GM12878 (cell line): ENCODE results near the gene DISP2. TPM values are rescaled to one million over a fixed set of nuclear protein-coding genes. Genes with fewer than 3 reads are reported as not detected.

Source experiments
- ATAC-seq: fragments of 200-7000 bp; cut with Tn5 transposase; 3 replicates; pipeline ENCODE4 v1.9.1; 2020; ENCODE audit warnings: mild to moderate bottlenecking, moderate library complexity
- BruUV-seq: library from RNA; stranded (reverse); fragments of 400-500 nt; replicated peaks from 2 replicates; lab custom pipeline; 2021; lab: Mats Ljungman, UMichigan
- CTCF ChIA-PET: fragments of 300-600 bp; sonication (Branson Sonifier 250); formaldehyde crosslinking; extraction: SDS; loops from one replicate; lab custom pipeline; 2021; ENCODE audit warnings: inconsistent platforms; lab: Yijun Ruan, JAX
- POLR2A ChIA-PET: fragments of 350-600 bp; formaldehyde crosslinking; extraction: SDS; loops from one replicate; lab custom pipeline; 2021; ENCODE audit warnings: inconsistent platforms; lab: Charles Lee
- RAD21 ChIA-PET: fragments of 300-600 bp; sonication (Branson Sonifier 250); formaldehyde crosslinking; loops from one replicate; lab custom pipeline; 2023; ENCODE audit warnings: antibody characterized with exemption; ENCODE audit not compliant: unreplicated experiment; lab: Charles Lee
- SMC1A ChIA-PET: fragments of 300-600 bp; sonication (Branson Sonifier 250); formaldehyde crosslinking; loops from one replicate; lab custom pipeline; 2023; ENCODE audit not compliant: unreplicated experiment, uncharacterized antibody; lab: Charles Lee
- DNase-seq: peaks from one replicate; pipeline ENCODE4 v3.0.0-alpha.2; 2011; ENCODE audit warnings: low read depth, low spot score
- FAIRE-seq: peaks from 3 replicates; lab custom pipeline; 2011; peaks lifted over from hg19 to GRCh38; lab: Jason Lieb, UNC
- H2AFZ ChIP-seq: 2 replicates; pipeline ENCODE4 v1.6.0; 2011; ENCODE audit warnings: low read depth, low read length, control low read depth; ENCODE audit not compliant: control insufficient read depth
- H3K27ac ChIP-seq: 2 replicates; pipeline ENCODE4 v1.5.1; 2011; ENCODE audit warnings: control low read depth; ENCODE audit not compliant: control insufficient read depth, insufficient read depth
- H3K27me3 ChIP-seq, 2 experiments: replicated peaks in 1 of 2; 2 replicates each; pipeline versions ENCODE4 v1.6.0 to v1.6.1; 2011; ENCODE audit warnings: low read length in 1 of 2; ENCODE audit not compliant: control insufficient read depth in 2 of 2, insufficient read depth in 2 of 2
- H3K36me3 ChIP-seq, 2 experiments: 2 replicates each; pipeline ENCODE4 v1.5.1; 2011; ENCODE audit warnings: low read length in 1 of 2; ENCODE audit not compliant: control insufficient read depth in 2 of 2, insufficient read depth in 2 of 2
- H3K4me1 ChIP-seq: 2 replicates; pipeline ENCODE4 v1.6.1; 2011; ENCODE audit warnings: mild to moderate bottlenecking, low read length, moderate library complexity, mixed read lengths; ENCODE audit not compliant: control insufficient read depth, insufficient read depth
- H3K4me2 ChIP-seq: 2 replicates; pipeline ENCODE4 v1.6.0; 2011; ENCODE audit warnings: control low read depth; ENCODE audit not compliant: control insufficient read depth, insufficient read depth
- H3K4me3 ChIP-seq: fragments of 200-600 bp; sonication (generic); 2 replicates; pipeline ENCODE4 v1.5.1; 2016
- H3K79me2 ChIP-seq: 2 replicates; pipeline ENCODE4 v1.6.0; 2011; ENCODE audit warnings: low read length; ENCODE audit not compliant: control insufficient read depth, insufficient read depth
- H3K9ac ChIP-seq: 2 replicates; pipeline ENCODE4 v1.8.0; 2011; ENCODE audit warnings: low read length, control low read depth, mixed read lengths; ENCODE audit not compliant: control insufficient read depth, insufficient read depth
- H3K9me3 ChIP-seq: replicated peaks from 3 replicates; pipeline ENCODE4 v1.5.1; 2011; ENCODE audit warnings: mild to moderate bottlenecking, low read length; ENCODE audit not compliant: control insufficient read depth, insufficient read depth
- H4K20me1 ChIP-seq: 2 replicates; pipeline ENCODE4 v1.6.0; 2011; ENCODE audit not compliant: control insufficient read depth, insufficient read depth
- NFYB ChIP-seq: IDR thresholded peaks from 2 replicates; pipeline ENCODE4 v1.6.1; 2011; ENCODE audit warnings: low read depth, mild to moderate bottlenecking, low read length, improper control_type of control experiment, moderate library complexity; ENCODE audit not compliant: insufficient read depth
- RBBP5 ChIP-seq: fragments of 200-600 bp; sonication (generic); conservative IDR thresholded peaks from 2 replicates; pipeline ENCODE4 v1.6.1; 2016
- SRF ChIP-seq, 2 experiments: IDR thresholded peaks; 2 replicates each; pipeline ENCODE4 v1.6.1; 2011; ENCODE audit warnings: low read depth in 2 of 2, low read length in 2 of 2, mild to moderate bottlenecking in 1 of 2, moderate library complexity in 1 of 2
- ZBED1 ChIP-seq: IDR thresholded peaks from 2 replicates; pipeline ENCODE4 v1.6.1; 2016; ENCODE audit warnings: borderline replicate concordance
- ZBTB40 ChIP-seq: fragments of 450-650 bp; IDR thresholded peaks from 2 replicates; pipeline ENCODE4 v1.6.1; 2016; ENCODE audit warnings: mild to moderate bottlenecking, moderate library complexity, borderline replicate concordance
- ZNF207 ChIP-seq: fragments of 450-650 bp; IDR thresholded peaks from 2 replicates; pipeline ENCODE4 v1.6.1; 2014; ENCODE audit warnings: antibody characterized with exemption, mild to moderate bottlenecking, borderline replicate concordance
- ZNF384 ChIP-seq: IDR thresholded peaks from 2 replicates; pipeline ENCODE4 v1.6.1; 2012; ENCODE audit warnings: low read depth, mild to moderate bottlenecking, low read length, improper control_type of control experiment, borderline replicate concordance
- WGBS: methylation state at CpG from one replicate; pipeline ENCODE4 v1.1.6; 2016; ENCODE audit warnings: low lambda C conversion rate; ENCODE audit not compliant: insufficient replicate concordance, insufficient coverage; ENCODE audit errors: missing lambda C conversion rate; 5-methylcytosine and 5-hydroxymethylcytosine counted together
- in situ Hi-C: fragments of 300-500 bp; cut with MboI; formaldehyde crosslinking; loops from 9 replicates; pipeline ENCODE4 v1.14.3; 2018; ENCODE audit warnings: mixed read lengths
- intact Hi-C: fragments of 100-400 bp; cut with micrococcal nuclease; formaldehyde crosslinking; loops from one replicate; pipeline ENCODE4 v1.14.2; 2022; ENCODE audit not compliant: unreplicated experiment
- polyA plus RNA-seq, 11 experiments: library from polyadenylated mRNA; depleted of rRNA in 4 of 11; unstranded in 6 of 11; stranded (reverse) in 5 of 11; fragments of >200 nt; fragmentation: Nextera tagmentation in 4 of 11; fragmentation: Illumina TruSeq in 1 of 11; extraction: Ambion mirVana in 4 of 11; extraction: Trizol in 1 of 11; gene quantifications; 1 replicate in 1 of 11; 2 replicates in 10 of 11; pipeline versions ENCODE4 v1.2.1 to v1.2.3, GENCODE V29; 2011 to 2016; ENCODE audit warnings: inconsistent platforms in 2 of 11, missing spikeins in 2 of 11, low read depth in 1 of 11
- total RNA-seq, 4 experiments: library from RNA; depleted of rRNA in 3 of 4; stranded (reverse); fragments of >200 nt in 3 of 4; fragmentation: Illumina TruSeq in 1 of 4; extraction: Trizol in 1 of 4; gene quantifications; 2 replicates each; pipeline versions ENCODE4 v1.2.1 to v1.2.3, GENCODE V29; 2013 to 2021

DISP2 gene
- total and polyA plus RNA-seq, 10 of the 15 experiments (the other 5 are each of a cell fraction or from before 2014, with no cell fraction given): under 0.01 to 0.20 (median 0.12) TPM; not detected in 7

- Histone ChIP-seq H3K79me2 (no peaks in the 10 kb centered on the region), H3K27me3 (no peaks in the 10 kb centered on the region), H3K9me3 (no peaks in the 10 kb centered on the region), H3K27ac (no peak overlapping the region), H2AFZ (no peak overlapping the region), H4K20me1 (no peaks in the 10 kb centered on the region), H3K4me2 (no peak overlapping the region), H3K36me3 (no peaks in the 10 kb centered on the region), H3K4me3 (no peak overlapping the region), H3K4me1 (no peaks in the 10 kb centered on the region), H3K9ac (no peak overlapping the region)
- TF ChIP-seq RBBP5: no peak
- TF ChIP-seq SRF (IDR thresholded peaks at IDR 0.05; ENCODE audit: low read depth in 2 of 2, low read length in 2 of 2): no peak
- TF ChIP-seq ZNF207: no peak
- TF ChIP-seq NFYB: 0 out of 2 replicates have a peak, but pooled peaks have one; percentile 47
- no peak for TF ChIP-seq ZBTB40
- no peak for TF ChIP-seq ZBED1
- no peak for TF ChIP-seq ZNF384
- CTCF ChIA-PET: interaction anchor here (0.9 to 1.0 kb wide), 2 partner anchors 18 to 41 kb away, joined by 3 to 4 read pairs; no protein-coding TSS in a partner anchor
- no peak for FAIRE-seq
- ATAC-seq: peak; percentile 13; the same call in 1 of the 3 replicates
- SMC1A ChIA-PET: interaction anchor here (0.5 to 1.4 kb wide), 4 partner anchors 10 to 659 kb away, joined by 3 to 6 read pairs (median 4); no protein-coding TSS in a partner anchor
- no TSS peak for BruUV-seq
- RAD21 ChIA-PET: interaction anchor here (0.7 to 1.5 kb wide), 2 partner anchors 11 to 119 kb away, joined by 4 read pairs; no protein-coding TSS in a partner anchor
- WGBS: 87% methylated on average over 7 of the region's 7 CpGs
- POLR2A ChIA-PET: interaction anchor here (1.7 to 2.4 kb wide), 2 partner anchors 8 to 16 kb away, joined by 7 to 8 read pairs; partner anchors contain the start of gene KNSTRN
- DNase-seq: no peak
- in situ Hi-C loops: no loop called here
- intact Hi-C loops: no loop called here
These were observed 41.4 kb downstream of the DISP2 start for GRCh38 chr15:40399370-40399769.
